DMS 273 treated with DMSO at 0.1 percent for 48 hours (cell line): ENCODE measurements around the gene NAALADL2.
"Not testable (repeated sequence)": the region's sequence is repeated elsewhere in the genome, so short reads cannot be mapped to it uniquely, and the experiment has no call there.

Experiments
- DNase-seq: peaks from one replicate; lab custom pipeline; 2025; lab: John Stamatoyannopoulos, UW

The NAALADL2 gene

DNA sequence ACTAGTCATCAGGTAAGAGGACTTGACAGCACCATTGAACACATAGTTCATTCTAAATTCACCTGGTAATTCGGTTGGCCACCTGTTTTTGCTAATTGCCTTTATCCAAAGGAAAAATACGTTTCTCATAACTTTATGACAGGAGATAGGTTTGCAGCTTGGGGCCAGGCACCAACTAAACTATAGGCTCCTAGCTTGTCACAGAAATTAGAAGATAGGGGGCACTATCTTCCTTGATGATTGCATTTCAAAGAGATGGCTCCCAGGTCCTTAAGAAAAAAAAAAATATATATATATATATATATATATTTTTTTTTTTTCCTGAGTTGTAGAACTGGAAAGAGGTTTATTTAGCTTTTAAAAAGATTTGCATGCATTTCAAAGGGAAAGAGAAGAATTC is 563.6 kb downstream of the NAALADL2 start:
- DNase-seq = no peak

DNA sequence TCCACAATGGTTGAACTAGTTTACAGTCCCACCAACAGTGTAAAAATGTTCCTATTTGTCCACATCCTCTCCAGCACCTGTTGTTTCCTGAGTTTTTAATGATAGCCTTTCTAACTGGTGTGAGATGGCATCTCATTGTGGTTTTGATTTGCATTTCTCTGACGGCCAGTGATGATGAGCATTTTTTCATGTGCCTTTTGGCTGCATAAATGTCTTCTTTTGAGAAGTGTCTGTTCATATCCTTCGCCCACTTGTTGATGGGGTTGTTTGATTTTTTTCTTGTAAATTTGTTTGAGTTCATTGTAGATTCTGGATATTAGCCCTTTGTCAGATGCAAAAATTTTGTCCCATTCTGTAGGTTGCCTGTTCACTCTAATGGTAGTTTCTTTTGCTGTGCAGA is 564.7 kb downstream of the NAALADL2 start:
- DNase-seq = not testable (repeated sequence)

DNA sequence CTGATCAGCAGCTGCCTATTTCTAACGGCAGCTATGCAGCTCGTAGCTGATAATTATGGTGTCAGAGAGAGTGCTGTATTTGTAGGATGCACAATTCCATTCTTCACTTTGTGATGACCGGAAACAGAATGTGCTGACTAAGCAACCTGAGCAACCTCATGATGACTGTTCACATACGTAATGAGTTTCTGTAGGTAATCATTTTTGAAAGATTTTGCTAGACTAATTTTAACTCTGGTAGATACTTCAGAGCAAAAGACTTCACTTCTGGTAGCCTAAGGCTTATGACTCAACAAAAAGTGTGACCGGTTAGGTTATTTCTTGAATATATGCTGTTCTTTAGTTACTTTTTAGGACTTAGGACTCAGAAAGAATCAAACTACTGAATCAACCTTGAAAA is 567.7 kb downstream of the NAALADL2 start:
- no peak for DNase-seq

DNA sequence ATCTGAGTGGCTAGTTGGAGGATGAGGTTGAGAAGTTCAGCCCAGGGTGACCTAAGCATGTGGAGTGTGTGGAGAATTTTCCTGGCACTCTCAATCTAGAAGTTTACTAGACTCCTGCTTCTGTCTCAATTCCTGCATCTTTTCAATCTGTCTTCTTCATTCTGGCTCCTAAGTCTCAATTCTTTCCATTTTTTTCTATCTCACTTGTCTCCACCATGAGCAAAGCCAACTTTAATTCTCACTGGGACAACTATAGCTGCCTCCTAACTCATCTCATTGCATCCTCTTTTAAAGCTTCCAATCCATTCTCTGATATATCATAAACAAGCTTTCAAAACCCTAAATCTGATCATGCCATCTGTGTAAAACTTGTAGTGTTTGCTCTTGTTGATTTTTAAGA is 569.3 kb downstream of the NAALADL2 start:
- DNase-seq = no peak

- DNase-seq = no peak
Observed at GRCh38 chr3:175430983-175431773, 572.0 kb downstream of the NAALADL2 start.

- peak; percentile 53 for DNase-seq
Observed at GRCh38 chr3:175432376-175433025, 573.4 kb downstream of the NAALADL2 start.

DNA sequence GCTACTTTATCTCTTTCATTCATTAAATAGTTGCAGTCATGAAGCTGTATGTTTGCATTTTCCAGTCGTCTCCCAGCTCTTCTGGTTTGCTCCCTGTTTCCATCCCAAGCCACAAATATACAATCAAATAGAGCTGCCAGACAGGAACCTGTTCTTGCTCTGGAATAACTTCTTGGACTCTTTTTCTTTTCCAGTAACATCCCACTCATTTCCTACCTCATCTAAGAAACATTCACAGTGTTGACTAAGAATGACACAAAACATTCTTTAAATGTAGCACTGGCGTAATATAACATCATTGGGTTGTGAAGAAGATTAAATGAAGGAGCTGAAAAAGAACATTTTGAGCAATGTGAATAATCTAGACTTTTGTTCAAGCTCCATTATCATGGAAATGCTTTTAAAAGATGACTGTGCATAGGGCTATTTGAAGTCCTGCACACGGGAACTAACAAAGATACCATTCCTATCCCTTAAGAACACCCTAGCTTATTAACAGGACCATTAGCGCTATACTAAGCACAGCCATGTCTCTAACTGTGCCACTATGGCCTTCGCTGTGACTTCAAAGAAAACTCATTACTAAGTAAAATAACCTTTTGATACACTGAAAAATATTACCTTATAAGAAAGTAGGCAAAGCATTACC is 574.0 kb downstream of the NAALADL2 start:
- DNase-seq = no peak

- peak; percentile 21 for DNase-seq
Observed at GRCh38 chr3:175434561-175434960, 575.4 kb downstream of the NAALADL2 start.

- DNase-seq = no peak
Observed at GRCh38 chr3:175443682-175444081, 584.5 kb downstream of the NAALADL2 start.

DNA sequence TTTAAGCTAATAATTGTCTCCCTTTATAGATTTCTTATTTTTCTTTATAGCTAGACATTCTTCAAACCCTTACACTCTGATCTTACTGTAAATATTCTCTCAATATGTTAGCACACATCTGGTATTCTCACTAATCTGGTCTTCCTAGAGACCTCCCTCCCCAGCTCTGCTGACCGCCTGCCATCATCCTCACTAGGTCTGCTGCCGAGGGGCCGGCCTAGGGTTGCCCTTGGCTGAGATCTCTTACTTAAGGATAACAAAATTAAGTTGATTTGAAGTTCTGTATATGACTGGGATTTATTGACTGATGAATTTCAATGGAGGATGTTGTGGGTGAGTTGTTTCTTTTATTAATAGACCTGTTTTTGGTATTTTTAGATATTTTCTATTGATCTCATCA is 586.6 kb downstream of the NAALADL2 start:
- DNase-seq = no peak

GRCh38 chr3:175447521-175447920 is 588.4 kb downstream of the NAALADL2 start:
- DNase-seq = no peak

DNA sequence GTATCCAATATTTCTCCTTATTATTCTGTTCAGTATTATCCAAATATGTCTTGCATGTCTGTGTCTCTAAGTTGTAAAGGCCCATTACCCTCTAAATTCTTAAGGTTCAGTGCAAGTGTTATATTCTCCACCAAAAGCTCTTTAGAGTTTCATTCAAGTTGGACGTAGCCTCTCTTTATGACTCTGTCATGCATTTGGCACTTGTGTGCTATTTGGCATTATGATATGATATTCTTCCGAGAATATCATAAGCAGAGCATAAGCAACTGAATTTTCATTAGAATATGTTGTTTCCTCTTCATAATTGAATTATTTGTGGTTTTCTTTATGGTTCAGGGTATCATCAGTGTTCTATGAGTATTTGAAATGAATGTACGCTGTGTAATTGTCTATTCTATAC is 594.2 kb downstream of the NAALADL2 start:
- no peak for DNase-seq

GRCh38 chr3:175456466-175456865 is 597.3 kb downstream of the NAALADL2 start:
- DNase-seq = no peak

DNA sequence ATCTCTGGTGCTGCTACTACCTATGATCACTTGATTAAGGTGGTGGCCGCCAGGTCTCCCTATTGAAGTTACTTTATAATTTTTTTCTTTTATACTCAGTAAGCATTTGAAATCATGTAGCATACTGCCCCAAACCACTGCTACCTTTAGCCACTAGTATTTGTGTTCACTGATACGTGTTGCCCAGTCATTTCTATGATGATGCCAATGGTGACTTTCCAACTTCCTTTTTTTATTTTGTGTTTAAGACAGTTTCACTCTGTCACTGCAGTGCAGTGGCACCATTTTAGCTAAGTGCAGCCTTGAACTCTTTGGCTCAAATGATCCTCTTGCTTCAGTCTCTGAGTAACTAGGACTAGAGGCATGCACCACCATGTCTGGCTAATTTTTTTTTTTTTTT is 598.2 kb downstream of the NAALADL2 start:
- DNase-seq = no peak

GRCh38 chr3:175460849-175461399 is 601.8 kb downstream of the NAALADL2 start:
- not testable (repeated sequence) for DNase-seq

- no peak for DNase-seq
Observed at GRCh38 chr3:175464362-175464761, 605.2 kb downstream of the NAALADL2 start.

DNA sequence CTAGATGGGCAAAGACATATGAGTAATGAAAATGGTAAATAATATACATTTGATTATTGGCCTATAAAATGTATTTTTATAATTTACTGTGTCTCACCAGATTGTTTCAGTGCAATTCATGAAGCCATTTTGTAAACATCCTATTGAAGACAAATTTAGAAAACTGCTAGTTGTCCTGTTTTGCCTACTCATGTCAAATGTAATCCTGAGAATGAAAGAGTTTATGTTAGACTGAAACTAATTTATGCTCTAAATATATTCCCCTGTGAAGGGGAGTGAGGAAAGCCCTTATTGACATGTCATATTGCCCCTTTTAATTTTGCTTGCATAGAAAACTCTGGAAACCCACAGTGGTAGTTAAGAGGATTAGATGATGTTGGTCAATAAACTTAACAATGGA is 610.0 kb downstream of the NAALADL2 start:
- DNase-seq = no peak

DNA sequence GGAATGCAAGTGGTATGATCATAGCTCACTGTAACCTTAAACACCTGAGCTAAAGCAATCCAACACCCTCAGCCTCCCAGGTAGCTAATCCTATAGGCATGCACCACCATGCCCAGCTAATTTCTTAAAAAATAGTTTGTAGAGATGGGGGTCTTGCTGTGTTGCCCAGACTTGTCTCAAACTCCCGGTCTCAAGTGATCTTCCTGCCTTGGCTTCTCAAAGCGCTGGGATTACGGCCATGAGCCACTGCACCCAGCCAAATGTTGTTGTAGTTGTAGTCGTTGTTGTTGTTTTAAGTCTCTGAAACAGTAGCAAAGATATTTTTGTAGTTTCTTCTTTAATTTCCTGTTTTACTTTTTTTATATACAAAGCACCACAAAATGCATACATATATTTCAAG is 616.6 kb downstream of the NAALADL2 start:
- no peak for DNase-seq

GRCh38 chr3:175476489-175476888 is 617.4 kb downstream of the NAALADL2 start:
- no peak for DNase-seq

GRCh38 chr3:175477651-175478224 is 618.6 kb downstream of the NAALADL2 start:
- no peak for DNase-seq

GRCh38 chr3:175478301-175478700 is 619.2 kb downstream of the NAALADL2 start:
- DNase-seq = no peak

DNA sequence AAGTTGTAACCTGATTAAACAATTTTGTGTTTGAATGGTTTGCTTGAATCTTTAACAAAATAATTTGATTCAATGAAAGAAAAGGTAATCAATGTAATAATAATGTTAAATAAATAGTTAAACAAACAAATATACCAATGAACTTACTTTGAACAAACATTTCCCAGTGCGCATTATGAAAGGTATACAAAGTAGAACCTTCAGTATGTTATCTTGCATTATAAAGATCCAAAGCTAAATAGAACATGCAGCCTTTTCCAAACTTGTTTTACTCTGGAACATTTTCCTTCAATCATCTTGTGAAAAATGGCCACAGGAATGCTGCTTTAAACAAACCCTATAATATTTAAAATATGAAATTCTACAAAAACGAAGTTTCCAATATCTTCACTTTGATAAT is 620.0 kb downstream of the NAALADL2 start:
- DNase-seq = no peak
